Endothelial cell of hepatic sinusoid (primary cell): Measurements from ENCODE around the gene RIMS3.

Experiments
- in situ Hi-C: cut with HindIII; loops from 2 replicates; pipeline ENCODE4 v1.10.0; 2017; ENCODE audit warnings: low sequenced_read_pairs

The RIMS3 gene

DNA sequence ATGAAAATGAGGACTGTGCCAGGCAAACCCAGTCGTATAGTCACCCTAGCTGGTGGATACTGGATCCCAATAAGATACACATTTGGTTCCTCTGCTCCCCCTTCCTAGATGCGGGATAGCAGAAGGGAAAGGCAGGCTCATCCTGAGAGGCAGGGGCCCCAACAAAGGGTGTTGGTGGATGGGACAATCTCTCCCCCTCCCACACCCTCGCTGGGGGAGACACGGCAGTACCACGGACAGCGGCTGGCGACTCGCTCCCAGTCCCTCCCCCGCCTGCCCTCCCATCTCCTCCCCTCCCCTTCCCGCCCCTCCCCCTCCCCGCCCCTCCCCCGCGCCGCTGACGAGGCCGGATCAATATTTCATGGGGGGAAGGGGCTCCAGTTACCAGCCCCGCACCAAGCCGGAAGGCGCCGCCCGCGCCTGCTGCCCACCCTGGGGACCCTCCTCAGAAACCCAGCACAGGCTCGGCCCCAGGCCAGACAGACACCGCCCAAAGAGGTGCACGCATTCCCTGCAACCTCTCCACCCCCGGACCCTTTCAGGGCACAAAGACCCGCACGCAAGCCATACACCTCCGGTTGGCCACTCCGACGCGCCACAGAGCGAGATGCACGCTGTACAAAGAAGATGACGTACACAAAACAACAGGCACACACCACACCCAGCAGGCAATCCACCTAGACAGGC, 11.5 kb downstream of the RIMS3 start:
- in situ Hi-C loops = no loop called here

DNA sequence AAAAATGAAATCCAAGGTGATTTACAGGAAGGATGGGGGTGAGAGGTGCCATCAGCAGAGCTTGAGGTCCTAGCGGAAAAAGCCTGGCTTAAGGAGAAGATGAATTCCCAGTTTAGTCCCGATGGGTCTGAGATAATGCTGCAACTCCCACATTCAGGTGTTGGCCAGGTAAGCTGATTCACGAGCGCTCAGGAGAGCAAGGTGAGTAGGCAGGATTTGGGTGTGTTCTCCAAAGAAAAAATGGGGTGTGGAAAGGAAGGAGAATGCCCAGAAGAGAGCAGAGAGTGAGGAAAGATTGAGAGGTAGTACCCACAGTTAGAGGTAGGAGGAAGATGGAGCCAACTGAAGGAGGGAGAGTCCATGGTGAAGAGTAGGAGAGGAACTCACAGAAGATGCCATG, 12.5 kb downstream of the RIMS3 start:
- in situ Hi-C loops = no loop called here

DNA sequence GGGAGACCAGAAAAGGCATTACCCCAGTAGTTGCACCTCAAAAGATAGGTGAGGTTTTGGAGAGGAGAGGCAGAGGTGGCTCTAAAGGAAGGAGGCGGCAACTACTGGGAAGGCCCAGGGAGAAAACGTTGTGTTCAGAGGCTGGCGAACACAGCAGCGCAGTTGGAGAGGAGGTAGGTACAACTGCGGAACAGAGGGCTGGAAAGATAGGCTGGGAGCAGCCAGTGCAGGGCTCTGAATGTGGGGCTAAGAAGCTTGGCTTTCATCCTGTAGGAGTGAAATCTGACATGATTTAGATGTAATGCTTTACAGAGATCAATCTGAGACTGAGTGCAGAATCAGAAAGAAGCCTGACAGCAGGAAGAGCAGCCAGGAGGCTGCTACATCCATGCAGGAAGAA, 13.0 kb downstream of the RIMS3 start:
- in situ Hi-C loops = no loop called here

DNA sequence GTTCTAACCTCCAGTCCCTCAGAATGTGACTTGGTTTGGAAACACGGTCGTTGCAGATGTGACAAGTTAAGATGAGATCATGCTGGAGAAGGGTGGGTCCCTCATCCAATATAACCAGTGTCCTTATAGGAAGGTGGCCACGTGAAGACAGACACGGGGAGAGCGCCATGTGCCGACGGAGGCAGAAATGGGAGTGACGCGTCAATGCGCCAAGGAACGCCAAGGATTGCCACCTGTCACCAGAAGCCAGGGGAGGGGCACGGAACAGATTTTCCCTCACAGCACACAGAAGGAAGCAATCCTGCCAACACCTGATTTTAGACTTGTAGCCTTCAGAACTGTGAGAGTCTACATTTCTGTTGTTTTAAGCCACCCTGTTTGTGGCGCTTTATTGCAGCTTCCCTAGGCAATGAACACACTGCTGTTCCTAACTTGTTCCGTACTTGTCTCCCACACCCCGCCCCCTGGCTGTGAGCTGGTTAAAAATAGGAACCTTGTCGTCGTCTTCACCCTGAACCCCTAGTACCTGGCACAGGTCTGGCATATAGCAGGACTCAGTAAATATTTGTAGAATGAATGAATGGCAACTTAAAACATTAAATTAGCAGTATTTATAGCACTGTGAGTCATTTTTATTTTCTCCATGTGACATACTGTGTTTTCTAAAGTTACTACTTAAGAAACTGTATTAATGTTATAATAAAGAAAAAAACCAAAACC, 14.2 kb downstream of the RIMS3 start:
- in situ Hi-C loops = no loop called here

DNA sequence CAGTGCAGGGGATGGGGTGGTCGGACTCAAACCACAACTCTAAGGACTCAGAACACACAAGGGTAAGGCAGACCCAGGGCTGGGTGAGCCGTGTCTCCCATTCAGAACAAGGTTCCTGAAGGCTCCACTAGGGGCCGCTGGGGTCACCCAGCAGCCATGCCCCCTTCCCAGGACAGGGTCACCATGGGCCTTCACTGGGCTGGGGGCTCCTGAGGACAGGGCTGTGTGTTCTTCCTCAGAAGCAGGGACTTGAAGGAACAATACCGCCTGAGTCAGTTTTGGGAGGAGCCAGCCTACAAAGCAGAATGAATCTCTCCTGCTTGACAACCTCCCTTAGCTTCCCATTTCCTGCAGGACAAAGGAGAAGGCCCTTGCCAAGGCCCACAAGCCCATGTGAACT, 15.4 kb downstream of the RIMS3 start:
- in situ Hi-C loops = no loop called here

DNA sequence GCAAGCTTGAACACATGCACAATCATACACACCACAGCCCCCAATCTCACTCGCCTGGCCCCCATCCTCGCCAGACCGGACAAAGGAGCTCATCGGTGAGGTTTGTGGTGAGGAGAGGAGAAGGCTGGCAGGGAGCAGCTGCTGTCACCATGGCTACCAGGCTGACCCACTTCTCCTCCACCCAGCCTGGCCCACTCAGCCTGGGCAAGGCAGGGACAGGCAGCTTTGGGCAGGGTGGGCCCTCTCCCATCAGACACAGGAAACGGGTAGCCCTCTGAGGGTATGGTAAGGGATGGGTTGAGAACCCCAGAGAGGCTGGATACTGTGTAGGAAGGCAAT, 15.9 kb downstream of the RIMS3 start:
- in situ Hi-C loops = no loop called here

DNA sequence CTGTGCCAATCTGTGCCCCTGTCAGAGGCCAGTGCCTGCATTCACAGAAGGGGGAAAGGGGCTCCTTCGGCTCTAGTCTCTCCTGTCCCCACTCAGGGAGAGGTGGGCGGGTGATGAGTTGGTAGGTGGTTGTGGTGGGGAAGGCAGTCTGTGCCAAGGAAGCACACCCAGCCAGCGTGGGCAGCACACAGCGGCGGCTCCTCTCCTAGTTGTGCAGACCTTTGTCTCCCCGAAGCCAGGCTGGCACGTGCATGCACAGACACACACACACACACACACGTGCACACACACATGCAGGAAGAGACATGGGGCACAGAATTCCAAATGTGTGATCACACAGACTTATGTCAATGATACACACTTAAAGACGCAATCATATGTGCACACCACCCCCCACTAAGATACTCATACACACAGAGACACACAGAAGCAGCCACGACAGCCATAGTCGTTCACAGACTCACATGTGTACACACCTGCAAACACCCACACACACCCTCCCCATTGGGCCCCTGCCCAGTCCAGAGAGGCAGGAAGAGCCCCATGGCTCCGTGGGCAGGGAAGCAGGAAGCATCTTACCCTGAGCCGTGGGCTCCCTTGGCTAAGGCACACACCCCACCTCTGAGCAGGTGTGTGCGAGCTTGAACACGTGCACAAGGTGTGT, 16.4 kb downstream of the RIMS3 start:
- in situ Hi-C loops = no loop called here

DNA sequence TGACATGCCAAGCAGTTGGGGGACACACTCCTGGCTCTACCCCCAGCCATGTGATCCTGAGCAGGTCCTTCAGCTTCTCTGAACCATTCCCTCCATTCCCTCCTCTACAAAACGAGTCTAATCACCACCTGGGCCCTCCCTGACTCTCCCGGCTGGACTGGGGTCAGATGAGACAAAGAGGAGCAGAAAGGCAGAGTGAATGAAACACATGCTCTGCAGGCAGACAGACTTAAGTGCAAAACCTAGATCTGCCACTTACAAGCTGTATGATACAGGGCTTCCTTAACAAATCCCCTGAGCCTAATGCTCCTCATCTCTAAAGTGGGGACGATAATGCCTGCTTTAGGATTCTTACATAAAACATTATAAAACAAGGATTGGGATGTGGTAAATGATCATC, 17.3 kb downstream of the RIMS3 start:
- in situ Hi-C loops = no loop called here

DNA sequence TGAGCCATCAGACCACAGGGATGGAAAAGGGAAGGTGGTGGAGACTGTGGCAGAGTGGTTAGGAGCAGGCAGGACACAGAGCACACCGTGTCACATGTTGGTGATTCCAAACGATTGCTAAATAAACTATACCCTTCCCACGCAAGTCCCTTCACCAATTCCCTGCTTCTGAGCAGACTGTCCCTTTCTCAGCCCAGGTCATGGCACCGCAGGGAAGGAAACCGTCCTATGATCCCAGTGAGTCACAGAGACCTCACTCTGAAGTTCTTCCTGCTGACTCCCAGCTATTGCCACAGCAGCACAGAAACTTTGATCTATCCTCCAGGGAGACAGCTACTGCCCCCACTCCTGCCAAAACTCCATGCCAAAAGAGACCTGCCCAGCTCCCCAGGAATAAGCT, 19.2 kb downstream of the RIMS3 start:
- in situ Hi-C loops = no loop called here

DNA sequence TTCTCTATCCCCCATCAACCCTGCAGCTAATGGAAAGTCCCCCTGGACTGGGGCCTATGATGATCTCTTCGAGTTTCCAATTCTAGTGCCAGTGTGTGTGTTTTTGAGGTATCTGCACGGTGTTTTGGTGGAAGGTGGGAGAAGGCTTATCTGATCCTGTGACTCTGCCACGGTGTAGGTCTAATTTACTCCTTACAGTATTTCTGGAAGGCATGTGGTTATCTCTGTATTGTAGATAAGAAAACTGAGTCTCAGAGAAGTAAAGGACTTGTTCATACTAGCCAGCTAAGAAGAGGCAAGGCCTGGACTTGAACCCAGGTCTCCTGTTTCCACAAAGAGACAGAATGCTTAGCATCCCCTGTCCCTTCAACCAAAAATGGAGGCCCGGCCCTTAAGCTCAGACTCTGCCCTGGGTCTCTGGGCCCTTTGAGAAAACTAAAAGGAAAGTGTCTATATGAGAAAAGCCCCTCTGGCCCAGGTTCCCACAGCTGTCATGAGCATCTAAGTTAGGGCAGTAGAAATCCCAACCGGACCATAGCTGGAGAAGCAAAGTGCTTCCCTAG, 20.3 kb downstream of the RIMS3 start:
- in situ Hi-C loops = no loop called here

DNA sequence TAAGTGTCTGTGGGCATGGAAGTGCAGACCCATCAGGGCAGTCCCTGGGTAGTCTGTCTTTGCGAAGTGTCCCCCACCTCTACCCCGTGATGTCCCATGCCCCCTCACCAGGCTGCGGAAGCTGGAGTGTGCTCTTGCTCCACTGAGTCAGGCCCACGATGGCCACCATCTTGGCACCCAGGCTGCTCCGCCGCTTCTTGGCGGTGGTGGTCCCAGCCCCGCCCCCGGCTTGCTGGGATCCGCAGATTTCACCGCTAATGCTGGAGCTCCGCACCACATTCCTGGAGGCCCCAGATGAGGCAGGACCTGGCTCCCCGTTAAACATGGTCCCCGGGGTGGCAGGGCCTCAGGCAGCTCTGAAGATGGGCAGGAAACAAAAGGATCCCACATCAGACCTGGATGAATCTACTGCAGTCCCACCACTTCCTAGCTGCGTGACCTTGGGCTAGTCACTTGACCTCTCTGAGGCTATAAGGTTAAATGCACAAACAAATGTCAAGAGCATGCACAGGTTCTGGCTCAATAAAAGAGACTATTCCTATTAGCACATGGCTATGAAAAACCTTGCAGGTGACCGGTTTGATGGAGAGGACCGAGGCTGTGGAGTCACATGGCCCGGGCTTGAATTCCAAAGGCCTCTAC, 23.8 kb downstream of the RIMS3 start:
- in situ Hi-C loops = no loop called here

DNA sequence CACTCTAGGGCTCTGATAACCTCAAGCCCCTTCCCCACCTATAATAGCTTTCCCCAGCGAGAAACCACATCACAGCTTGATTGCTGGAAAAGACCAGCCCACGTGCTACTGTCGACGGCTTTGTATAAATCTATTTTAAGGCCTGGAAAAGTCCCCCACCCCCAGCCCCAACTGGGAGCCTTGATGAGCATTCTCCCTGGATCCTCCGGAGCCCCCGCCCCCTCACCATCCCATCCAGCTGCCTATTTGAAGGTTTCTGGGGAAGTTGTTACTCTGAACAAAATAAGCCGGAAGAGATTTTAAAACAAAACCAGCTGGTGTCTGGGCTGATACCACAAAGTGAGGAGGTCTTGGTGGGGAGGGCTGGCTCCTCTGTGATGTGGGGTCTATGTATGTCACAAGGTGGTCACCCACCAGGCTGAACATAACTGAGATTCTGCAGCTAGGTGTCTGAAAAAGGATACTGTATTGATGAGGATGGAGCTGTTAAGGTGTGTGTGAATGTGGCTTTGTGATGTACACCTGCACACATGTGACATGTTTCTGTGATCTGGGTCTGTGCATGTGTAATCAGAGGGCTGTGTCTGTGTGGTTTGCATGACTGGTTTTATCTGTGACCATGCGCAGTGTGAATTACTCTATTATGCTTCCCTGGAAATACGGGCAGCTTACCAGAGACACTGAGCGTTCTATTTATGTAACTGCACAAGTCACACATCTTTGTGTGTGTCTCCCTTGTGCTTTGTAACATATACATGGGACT, 25.0 kb downstream of the RIMS3 start:
- in situ Hi-C loops = no loop called here

DNA sequence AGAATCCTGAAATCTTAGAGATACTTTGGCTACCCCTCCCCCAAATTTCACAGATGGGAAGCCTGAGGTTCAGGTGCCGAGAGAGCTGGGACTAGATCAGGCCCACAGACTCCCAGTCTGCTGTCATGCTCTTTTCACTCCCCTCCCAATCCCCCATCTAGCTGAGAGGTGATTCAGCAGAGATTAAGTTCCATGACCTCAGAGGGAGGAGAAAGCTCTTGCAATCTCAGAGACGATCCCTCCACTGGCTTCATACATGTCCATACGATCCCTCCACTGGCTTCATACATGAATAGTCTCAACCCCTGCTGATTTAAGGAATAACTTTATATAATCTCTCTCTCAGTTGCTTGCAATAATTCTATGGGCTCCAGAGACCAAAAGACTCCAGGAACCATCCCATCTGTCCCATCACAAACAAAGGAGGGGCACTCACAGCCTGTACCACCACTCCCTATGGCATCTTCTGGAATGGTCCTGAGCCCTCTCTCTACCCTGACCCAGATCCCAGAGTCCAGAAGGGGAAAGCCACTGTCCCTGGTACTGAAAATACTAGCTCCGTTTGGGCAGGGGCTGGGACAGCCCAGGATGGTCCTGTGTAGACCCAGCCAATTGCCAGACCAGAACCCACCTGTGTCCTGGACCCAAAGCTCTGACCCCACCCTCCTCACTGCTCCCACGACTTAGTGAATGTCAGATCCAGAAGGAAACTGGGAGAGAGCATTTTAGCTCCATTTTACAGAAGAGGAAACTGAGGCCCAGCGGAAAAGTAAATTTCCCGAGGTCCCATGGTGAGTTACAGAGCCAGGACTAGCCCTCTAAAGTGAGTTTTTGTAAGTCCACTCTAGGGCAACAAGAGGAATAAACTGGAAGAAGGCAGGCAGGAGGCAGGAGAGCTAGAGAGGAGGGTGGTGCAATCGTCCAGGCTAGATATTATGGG, 27.1 kb downstream of the RIMS3 start:
- in situ Hi-C loops = no loop called here

DNA sequence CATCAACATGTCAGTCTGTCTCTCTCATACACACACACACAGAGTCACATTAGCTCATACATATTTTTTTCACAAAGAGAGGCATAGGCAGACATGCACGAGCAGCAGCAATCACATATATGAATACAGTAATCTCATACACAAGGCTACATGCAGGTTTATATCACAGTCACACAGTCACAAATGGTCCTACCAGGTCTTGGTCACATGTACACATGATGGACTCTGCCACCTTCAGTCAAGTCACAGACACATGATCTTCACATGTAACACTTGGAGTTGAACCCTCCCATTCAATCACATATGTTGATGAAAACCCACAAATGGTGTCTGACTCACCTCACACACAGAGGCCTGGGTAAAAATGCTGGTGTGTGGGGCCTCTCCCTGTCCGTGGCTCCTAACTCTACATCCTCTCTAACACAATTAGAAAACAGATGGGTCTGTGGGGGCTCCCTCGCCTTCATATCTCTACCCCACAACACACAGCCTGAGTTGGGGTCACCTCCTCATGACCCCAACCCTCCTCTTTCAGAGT, 27.9 kb downstream of the RIMS3 start:
- in situ Hi-C loops = no loop called here

DNA sequence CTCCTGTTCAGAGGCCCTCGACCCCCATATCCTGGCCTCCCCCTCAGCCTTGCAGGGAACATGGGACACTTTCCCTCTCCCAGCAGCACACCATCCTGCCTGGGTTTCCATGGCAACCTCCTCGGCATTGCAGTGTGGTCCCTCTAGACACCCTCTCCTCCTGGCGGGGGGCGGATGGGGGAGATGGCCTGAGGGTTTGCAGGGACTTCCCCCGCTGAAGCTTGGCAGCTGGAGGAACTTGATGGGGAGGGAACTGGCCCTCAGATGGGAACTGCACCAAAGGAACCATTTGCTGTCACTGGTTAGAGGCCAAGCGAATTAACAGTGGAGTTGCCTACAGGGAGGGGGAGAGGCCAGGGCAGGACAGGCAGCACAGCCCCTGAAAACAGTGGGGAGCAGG, 28.7 kb downstream of the RIMS3 start:
- in situ Hi-C loops = no loop called here

DNA sequence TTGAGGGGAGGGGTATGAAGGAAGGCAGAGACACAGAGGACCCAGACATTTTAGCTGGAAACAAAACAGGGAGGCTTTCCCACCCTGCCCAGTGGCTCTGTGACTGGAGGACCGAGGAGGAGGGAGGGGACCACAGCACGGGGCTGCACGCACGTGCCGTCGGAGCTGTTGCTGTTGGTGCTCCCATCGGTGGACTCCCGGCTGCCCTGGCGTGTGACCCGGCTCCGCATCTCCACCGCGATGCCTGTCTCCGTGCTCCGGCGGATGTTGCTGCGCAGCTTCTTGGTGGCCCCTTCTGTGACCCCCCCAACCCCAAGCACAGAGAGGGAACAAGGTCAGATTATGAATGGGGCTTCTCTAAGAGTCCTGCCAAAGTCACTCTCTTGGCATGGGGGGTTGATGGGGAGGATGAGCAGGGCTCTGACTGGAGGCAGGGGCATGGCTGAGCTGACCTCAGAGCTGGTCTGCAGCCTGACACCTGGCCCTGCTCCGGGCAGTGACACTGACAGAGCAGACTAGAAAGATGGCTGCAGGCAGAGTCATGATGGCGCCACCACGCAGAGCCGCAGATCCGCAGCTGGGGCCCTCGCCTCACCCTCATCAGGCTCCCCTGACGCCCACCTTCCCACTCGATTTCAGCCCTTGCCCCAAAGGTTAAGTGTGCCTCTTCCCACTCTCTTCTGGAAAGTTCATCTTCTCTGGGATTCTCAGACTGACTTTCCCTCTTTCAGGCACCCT, 29.6 kb downstream of the RIMS3 start:
- in situ Hi-C loops = no loop called here

DNA sequence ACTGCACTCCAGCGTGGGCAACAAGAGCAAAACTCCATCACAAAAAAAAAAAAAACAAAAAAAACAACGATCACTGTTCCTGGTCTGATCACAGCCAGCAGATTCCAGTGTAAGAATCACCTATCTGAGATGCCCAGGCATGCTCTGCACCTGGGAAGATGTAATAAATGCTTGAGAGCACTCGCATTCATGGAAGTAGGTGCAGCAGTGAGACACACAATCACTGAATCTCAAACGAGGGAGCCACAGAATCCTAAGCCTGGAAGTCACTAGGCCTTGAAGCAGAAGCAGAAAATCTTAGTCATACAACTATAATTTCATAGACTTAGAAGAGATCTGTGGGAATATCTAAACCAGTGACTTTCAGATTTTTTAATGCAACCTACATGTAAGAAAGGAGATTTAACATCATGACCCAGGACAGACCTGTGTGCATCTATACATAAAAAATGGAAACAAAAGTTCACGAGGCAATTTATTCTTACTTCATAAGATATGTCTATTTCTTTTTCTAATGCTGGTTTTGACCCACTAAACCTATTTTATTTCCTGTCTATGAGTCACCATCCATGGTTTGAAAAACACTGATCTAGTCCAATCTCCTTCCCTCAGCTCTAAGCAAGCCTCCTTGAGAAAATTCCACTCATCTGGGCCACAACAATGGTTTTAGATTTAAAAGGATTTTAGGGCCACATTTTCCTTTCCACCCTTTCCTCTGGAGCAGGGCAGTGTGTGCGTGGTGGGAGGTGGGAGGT, 30.4 kb downstream of the RIMS3 start:
- in situ Hi-C loops = no loop called here

DNA sequence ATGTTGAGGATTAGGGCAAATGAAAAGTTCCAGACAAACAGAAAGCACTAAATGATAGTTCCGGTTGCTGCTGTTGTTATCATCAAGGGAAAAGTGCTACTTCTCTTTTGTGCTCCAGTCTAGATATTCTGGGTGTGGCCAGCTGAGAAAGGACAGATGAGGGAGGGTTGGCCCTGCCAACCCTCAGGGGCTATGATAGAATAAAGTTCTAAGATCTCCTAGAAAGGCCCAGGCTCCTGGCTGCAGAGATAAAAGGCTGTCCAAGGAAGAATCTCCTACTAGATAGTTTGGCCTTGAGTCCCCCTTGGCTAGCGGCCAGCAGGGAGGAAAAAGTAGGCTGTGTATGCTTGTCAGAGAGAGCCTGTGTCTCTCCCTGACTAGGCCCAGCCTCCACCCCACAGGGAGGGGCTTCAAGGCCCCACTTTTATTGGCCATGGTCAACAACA, 31.5 kb downstream of the RIMS3 start:
- in situ Hi-C loops = no loop called here
